ENCODE data around the gene PBXIP1. TPM values are rescaled to one million over a fixed set of nuclear protein-coding genes. Genes with fewer than 3 reads are reported as not detected.
A peak's percentile ranks its signal among the peaks of the same experiment; 100 is the strongest.

PBXIP1 gene
- total and polyA plus RNA-seq, 2 of the 13 experiments (the other 11 are each of a cell fraction or from before 2014, with no cell fraction given) = 16.3 to 31.9 TPM

DNA sequence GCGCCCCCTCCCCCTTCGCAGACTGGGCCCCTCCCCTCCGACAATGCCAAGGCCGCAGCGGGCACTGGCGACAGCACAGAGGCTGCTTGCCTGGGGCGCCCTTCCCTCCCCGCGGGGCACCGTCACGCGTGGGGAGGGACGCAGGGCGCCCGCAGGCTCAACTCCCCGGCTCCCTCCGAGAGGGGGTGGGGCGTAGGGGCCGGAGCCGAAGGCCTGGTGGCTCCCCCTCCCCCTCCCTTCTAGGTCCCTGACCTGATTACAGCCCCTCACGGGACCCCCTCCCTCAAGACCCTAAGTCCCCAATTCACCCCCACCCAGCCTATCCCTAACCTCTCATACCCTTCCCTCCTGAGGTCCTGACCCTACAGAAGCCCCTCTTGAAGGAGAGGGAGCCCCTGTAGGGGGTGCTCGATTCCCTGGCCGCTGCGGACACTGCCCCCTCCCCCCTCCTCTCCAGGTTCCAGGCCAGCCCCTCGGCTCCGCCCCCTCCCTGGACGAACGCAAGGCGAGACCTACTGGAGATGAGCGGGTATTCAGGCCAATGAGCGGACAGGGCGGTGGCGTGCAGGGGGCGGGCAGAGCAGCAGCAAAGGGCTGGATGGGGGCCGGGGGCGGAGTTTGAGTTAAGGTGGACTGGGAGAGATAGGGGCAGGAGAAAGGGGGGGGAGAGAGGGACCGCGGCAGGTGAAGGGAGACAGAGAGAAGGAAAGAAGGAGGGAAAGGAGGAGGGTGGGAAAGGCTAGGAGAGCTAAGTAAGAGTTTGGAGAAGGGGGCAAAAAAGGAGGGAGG lies 46.0 kb upstream of the PBXIP1 start (continued):
- TF ChIP-seq ZNF253 (CRISPR knock-in tag; IDR thresholded peaks at IDR 0.05; ENCODE audit: borderline replicate concordance) (no peak), ZNF616 (CRISPR knock-in tag; IDR thresholded peaks at IDR 0.05; ENCODE audit: low read depth) (no peak), ZSCAN12 (CRISPR knock-in tag; IDR thresholded peaks at IDR 0.05) (no peak), HDAC2 (CRISPR knock-in tag; IDR thresholded peaks at IDR 0.05) (0 out of 2 replicates have a peak, but pooled peaks have one; percentile 31), DPF2 (CRISPR knock-in tag; IDR thresholded peaks at IDR 0.05; ENCODE audit: borderline replicate concordance, low read depth) (no peak), MXD4 (CRISPR knock-in tag; IDR thresholded peaks at IDR 0.05) (no peak), ZNF782 (CRISPR knock-in tag; IDR thresholded peaks at IDR 0.05; ENCODE audit: borderline replicate concordance) (no peak), GABPA (IDR thresholded peaks at IDR 0.05; ENCODE audit: low read depth, low read length) (no peak), GABPA (CRISPR knock-in tag; IDR thresholded peaks at IDR 0.05; ENCODE audit: low read depth) (peak; percentile 52), POLR2A (IDR thresholded peaks at IDR 0.05; ENCODE audit: insufficient read depth in 1 of 2, low read depth in 2 of 2, low read length in 2 of 2) (no peak), HMGA1 (CRISPR knock-in tag; conservative IDR thresholded peaks at IDR 0.05) (no peak), ZBTB42 (CRISPR knock-in tag; IDR thresholded peaks at IDR 0.05) (no peak), ZNF703 (CRISPR knock-in tag; IDR thresholded peaks at IDR 0.05; ENCODE audit: borderline replicate concordance) (no peak), MAZ (IDR thresholded peaks at IDR 0.05; ENCODE audit: borderline replicate concordance, low read depth, low read length) (peak; percentile 87), MAZ (CRISPR knock-in tag; IDR thresholded peaks at IDR 0.05; ENCODE audit: low read depth) (peak; percentile 34; the same call in 1 of the 2 replicates), ZNF230 (CRISPR knock-in tag; IDR thresholded peaks at IDR 0.05) (no peak), HES4 (CRISPR knock-in tag; IDR thresholded peaks at IDR 0.05; ENCODE audit: borderline replicate concordance) (0 out of 2 replicates have a peak, but pooled peaks have one; percentile 29), ISX (CRISPR knock-in tag; conservative IDR thresholded peaks at IDR 0.05) (no peak)
- TF ChIP-seq, protein P1, sequence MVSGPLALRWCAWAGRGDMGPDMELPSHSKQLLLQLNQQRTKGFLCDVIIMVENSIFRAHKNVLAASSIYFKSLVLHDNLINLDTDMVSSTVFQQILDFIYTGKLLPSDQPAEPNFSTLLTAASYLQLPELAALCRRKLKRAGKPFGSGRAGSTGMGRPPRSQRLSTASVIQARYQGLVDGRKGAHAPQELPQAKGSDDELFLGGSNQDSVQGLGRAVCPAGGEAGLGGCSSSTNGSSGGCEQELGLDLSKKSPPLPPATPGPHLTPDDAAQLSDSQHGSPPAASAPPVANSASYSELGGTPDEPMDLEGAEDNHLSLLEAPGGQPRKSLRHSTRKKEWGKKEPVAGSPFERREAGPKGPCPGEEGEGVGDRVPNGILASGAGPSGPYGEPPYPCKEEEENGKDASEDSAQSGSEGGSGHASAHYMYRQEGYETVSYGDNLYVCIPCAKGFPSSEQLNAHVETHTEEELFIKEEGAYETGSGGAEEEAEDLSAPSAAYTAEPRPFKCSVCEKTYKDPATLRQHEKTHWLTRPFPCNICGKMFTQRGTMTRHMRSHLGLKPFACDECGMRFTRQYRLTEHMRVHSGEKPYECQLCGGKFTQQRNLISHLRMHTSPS (CRISPR knock-in tag; IDR thresholded peaks at IDR 0.05; ENCODE audit: low read depth) = 0 out of 2 replicates have a peak, but pooled peaks have one; percentile 47
- TF ChIP-seq, protein P2, sequence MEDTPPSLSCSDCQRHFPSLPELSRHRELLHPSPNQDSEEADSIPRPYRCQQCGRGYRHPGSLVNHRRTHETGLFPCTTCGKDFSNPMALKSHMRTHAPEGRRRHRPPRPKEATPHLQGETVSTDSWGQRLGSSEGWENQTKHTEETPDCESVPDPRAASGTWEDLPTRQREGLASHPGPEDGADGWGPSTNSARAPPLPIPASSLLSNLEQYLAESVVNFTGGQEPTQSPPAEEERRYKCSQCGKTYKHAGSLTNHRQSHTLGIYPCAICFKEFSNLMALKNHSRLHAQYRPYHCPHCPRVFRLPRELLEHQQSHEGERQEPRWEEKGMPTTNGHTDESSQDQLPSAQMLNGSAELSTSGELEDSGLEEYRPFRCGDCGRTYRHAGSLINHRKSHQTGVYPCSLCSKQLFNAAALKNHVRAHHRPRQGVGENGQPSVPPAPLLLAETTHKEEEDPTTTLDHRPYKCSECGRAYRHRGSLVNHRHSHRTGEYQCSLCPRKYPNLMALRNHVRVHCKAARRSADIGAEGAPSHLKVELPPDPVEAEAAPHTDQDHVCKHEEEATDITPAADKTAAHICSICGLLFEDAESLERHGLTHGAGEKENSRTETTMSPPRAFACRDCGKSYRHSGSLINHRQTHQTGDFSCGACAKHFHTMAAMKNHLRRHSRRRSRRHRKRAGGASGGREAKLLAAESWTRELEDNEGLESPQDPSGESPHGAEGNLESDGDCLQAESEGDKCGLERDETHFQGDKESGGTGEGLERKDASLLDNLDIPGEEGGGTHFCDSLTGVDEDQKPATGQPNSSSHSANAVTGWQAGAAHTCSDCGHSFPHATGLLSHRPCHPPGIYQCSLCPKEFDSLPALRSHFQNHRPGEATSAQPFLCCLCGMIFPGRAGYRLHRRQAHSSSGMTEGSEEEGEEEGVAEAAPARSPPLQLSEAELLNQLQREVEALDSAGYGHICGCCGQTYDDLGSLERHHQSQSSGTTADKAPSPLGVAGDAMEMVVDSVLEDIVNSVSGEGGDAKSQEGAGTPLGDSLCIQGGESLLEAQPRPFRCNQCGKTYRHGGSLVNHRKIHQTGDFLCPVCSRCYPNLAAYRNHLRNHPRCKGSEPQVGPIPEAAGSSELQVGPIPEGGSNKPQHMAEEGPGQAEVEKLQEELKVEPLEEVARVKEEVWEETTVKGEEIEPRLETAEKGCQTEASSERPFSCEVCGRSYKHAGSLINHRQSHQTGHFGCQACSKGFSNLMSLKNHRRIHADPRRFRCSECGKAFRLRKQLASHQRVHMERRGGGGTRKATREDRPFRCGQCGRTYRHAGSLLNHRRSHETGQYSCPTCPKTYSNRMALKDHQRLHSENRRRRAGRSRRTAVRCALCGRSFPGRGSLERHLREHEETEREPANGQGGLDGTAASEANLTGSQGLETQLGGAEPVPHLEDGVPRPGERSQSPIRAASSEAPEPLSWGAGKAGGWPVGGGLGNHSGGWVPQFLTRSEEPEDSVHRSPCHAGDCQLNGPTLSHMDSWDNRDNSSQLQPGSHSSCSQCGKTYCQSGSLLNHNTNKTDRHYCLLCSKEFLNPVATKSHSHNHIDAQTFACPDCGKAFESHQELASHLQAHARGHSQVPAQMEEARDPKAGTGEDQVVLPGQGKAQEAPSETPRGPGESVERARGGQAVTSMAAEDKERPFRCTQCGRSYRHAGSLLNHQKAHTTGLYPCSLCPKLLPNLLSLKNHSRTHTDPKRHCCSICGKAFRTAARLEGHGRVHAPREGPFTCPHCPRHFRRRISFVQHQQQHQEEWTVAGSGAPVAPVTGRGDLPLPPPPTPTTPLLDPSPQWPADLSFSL (CRISPR knock-in tag; IDR thresholded peaks at IDR 0.05) = no peak
- TF ChIP-seq, protein P3, sequence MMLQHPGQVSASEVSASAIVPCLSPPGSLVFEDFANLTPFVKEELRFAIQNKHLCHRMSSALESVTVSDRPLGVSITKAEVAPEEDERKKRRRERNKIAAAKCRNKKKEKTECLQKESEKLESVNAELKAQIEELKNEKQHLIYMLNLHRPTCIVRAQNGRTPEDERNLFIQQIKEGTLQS (CRISPR knock-in tag; IDR thresholded peaks at IDR 0.05) = no peak
